ENCODE results near the gene TCERG1L.

GRCh38 chr10:131095313-131095580 lies 216.3 kb downstream of the TCERG1L start:
- TF ChIP-seq CTCF (IDR thresholded peaks at IDR 0.05) (no peak), POLR2A (IDR thresholded peaks at IDR 0.05) (no peak)

All from Peyer's patch (tissue), 4 donors.